ENCODE results near the gene GBGT1.

GRCh38 chr9:133122605-133122934, 41.1 kb downstream of the GBGT1 start:
- TF ChIP-seq CTCF (IDR thresholded peaks at IDR 0.05 in 8 of 11, conservative IDR thresholded peaks at IDR 0.05 in 3 of 11) (no peak), POLR2A (IDR thresholded peaks at IDR 0.05) (no peak)

Data from spleen (tissue), 7 donors.